HG03175 (cell line): ENCODE data around the gene IGSF21.

Experiments used
- ATAC-seq: cut with Tn5 transposase; IDR thresholded peaks from one replicate; pipeline ENCODE4 v1.9.1; 2021; ENCODE audit warnings: mild to moderate bottlenecking, moderate library complexity; ENCODE audit not compliant: unreplicated experiment

Gene IGSF21

DNA sequence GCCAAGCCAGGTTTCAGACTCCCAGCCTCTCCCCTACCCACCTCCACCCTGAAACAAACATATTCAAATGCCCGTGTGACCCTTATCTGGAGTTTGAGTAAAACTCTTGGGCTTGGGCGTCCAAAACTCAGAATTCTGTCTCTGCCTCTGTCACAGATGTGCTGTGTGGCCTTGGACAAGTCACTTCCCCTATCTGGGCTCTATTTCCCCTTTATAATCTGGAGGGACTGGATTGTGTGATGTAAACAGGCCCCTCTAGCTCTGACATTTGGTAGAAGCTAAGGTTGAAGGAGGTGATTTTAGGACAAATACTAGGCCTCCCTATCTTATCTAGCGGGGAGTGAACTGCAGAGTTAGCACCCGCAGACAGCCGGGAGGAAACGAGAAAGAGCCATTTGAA lies 67.5 kb downstream of the IGSF21 start:
- ATAC-seq: no peak

GRCh38 chr1:18175530-18176377 lies 68.2 kb downstream of the IGSF21 start:
- ATAC-seq: no peak

DNA sequence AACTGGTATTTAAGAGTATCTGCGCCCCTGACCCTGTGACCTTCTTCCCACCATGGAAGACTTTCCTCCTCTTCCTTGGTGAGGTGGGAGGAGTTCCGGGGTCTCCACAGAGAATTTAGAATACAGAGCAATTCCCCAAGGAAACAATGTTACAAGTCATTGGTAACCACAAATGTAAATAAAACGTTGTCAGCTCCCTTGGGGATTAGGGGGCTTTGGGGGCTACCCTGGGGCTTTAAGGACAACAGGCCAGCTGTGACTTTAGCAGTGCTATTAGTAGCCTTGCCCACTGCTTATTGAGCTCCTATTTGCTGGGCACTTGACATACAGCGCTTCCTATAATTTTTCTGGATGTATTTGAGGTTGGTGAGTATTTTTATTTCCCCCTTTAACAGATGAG lies 69.0 kb downstream of the IGSF21 start:
- ATAC-seq: no peak

DNA sequence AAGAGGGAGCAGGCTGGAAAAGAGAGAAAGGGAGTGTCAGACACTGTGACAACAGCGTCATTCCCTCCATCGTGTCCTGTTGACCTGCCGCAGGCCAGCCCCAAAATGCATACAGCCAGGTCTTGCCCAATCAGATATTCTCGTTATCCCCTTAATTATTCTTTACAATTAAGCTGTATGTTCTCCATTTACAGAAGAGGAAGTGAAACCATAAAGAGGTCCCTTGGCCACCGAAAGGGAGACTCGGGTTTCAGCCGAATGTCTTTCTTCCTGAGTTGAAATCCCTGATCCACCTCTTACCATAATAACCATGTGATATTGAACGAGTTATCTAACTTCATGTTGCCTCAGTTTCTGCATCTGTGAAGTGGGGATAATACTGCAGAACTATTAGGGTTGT lies 70.5 kb downstream of the IGSF21 start:
- no peak for ATAC-seq

GRCh38 chr1:18179009-18179408 lies 71.4 kb downstream of the IGSF21 start:
- no peak for ATAC-seq

DNA sequence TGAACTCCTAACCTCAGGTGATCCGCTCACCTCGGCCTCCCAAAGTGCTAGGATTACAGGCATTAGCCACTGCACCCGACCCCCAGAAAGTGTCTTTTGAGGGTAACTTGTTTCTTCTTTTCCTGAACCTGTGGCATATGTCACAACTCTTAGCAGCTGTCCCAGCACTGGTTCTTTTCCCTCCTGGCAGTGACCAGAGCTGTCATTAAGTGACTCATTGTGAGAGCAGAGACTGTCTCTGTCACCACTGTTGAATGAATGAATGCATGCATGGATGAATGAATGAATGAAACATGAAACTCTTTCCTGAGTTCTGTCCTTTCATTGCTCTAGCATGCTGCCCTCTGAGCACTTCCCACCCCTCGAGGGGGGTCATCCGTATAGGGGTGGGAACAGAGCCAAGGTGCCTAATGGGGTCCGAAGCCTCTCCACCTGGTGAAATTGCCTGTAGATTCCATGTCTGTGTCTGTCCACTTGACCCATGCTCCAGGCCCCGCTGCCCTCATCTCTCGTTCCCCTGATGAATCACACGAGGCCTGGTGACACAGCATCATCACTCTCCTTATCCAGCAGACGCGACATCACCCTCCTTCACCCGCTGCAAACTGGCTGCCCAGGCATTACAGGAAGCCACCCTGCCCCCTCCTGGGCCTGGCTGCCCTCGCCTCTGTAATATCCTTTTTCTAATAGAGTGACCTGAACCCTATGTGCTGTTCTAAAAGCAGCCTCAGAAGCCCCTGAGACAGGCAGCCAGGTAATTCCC lies 75.0 kb downstream of the IGSF21 start:
- no peak for ATAC-seq

DNA sequence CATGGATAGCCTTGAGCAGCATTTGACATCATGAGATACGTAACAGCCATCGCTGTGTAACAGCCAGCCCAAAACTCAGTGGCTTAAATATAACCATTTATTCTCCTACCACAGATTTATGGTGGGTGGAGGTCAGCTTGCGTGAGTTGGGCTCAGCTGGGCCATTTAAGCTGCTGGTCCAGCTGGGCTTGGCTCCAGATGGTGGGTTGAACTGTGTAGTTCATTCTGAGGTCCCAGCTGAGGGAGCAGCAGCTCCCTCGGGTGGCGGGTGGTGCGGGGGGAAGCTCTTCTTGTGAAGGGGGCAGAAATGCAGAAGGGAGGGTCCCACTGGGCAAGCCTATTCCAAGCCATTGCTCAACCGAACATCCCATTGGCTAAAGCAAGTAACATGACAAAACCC lies 75.9 kb downstream of the IGSF21 start:
- ATAC-seq: no peak

- ATAC-seq: no peak
These were observed 79.5 kb downstream of the IGSF21 start for GRCh38 chr1:18187054-18187453.

GRCh38 chr1:18188820-18189517 lies 81.4 kb downstream of the IGSF21 start:
- ATAC-seq: no peak

GRCh38 chr1:18190598-18190997 lies 83.0 kb downstream of the IGSF21 start:
- ATAC-seq: no peak

DNA sequence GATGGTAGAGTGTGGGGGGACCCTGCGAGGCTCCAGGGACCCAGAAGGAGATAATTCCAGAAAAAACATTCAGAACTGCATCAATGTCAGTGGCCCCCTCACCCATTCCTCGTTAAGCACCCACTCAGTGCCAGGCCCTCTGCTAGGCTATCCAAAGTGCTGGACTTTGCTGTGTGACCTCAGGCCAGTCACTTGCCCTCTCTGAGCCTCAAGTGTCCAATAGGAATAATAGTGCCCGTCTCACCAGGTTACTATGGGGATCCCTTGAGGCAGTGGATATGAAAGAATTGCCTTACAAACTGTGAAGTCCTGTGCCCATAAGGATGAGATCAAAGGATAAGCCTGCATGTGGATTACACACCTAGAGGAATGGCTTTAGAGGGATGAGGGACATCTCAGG lies 83.4 kb downstream of the IGSF21 start:
- ATAC-seq: no peak

- no peak for ATAC-seq
These were observed 84.0 kb downstream of the IGSF21 start for GRCh38 chr1:18191481-18192155.

DNA sequence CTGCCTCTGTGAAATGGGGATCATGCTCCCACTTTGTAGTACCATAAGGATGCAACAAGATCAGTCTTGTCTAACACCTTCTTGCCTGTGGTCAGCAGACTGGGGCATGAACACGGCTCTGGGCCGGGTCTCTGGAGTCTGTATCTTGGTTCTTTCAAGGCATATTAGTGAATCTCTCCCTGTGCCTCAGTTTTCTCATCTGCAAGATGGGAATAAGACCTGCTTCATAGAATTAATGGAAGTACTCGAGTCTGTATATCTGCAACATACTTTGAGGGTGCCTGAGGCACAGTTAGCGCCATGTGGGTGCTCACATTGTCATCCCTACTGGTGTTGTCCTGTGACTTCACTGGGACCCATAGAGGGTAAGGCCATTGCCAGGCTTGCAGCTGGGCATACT lies 84.6 kb downstream of the IGSF21 start:
- no peak for ATAC-seq

DNA sequence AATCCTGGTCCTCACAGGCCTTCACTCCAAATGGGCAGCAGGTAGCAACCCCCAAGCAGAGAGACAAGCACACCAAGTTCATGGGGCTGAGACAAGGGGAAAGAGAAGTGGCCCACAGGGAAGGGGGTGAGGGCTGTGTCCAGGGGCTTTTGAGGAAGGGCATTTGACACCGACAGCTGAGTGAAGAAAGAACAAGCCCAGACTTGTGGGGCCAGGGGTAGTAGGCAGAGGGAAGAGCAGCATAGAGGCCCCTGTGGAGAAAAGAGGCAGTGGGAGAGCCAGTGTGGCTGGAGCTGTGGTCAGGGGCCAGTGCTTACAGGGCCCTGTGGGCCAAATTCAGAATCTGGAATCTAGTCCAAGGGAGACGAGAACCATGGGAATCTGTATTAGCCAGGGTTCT lies 85.4 kb downstream of the IGSF21 start:
- no peak for ATAC-seq

- no peak for ATAC-seq
These were observed 89.7 kb downstream of the IGSF21 start for GRCh38 chr1:18197299-18197698.

GRCh38 chr1:18198260-18198659 lies 90.7 kb downstream of the IGSF21 start:
- ATAC-seq: no peak

GRCh38 chr1:18199462-18199861 lies 91.9 kb downstream of the IGSF21 start:
- ATAC-seq: no peak

- ATAC-seq: no peak
These were observed 92.6 kb downstream of the IGSF21 start for GRCh38 chr1:18200136-18200717.

GRCh38 chr1:18200918-18201317 lies 93.3 kb downstream of the IGSF21 start:
- no peak for ATAC-seq

- ATAC-seq: no peak
These were observed 94.6 kb downstream of the IGSF21 start for GRCh38 chr1:18201997-18202719.
